WTC11 (cell line): ENCODE measurements around the gene PARD3B. TPM values are rescaled to one million over a fixed set of nuclear protein-coding genes. Genes with fewer than 3 reads are reported as not detected.

Experiments
- ATAC-seq: fragments of 200-7000 bp; cut with Tn5 transposase; 2 replicates; pipeline ENCODE4 v1.10.0; 2021; ENCODE audit warnings: mild to moderate bottlenecking, moderate library complexity
- CTCF ChIA-PET: fragments of 300-600 bp; sonication (Branson Sonifier 250); formaldehyde crosslinking; loops from one replicate; lab custom pipeline; 2021; ENCODE audit warnings: antibody characterized with exemption; lab: Charles Lee
- POLR2A ChIA-PET: fragments of 350-600 bp; sonication (Branson Sonifier 250); formaldehyde crosslinking; loops from one replicate; lab custom pipeline; 2021; ENCODE audit warnings: antibody characterized with exemption; lab: Charles Lee
- DNase-seq: peaks from one replicate; pipeline ENCODE4 v3.0.0; 2021; ENCODE audit warnings: low spot score
- H3K27ac Mint-ChIP-seq: 2 replicates; pipeline ENCODE4 v1.8.0; 2021; ENCODE audit warnings: mixed read lengths
- H3K27me3 Mint-ChIP-seq: 2 replicates; pipeline ENCODE4 v1.8.0; 2021; ENCODE audit warnings: low read depth, mild to moderate bottlenecking, moderate library complexity, mixed read lengths
- H3K36me3 Mint-ChIP-seq: 2 replicates; pipeline ENCODE4 v1.8.0; 2021; ENCODE audit warnings: mixed read lengths
- H3K4me1 Mint-ChIP-seq: 2 replicates; pipeline ENCODE4 v1.8.0; 2022; ENCODE audit warnings: mixed read lengths
- H3K4me3 Mint-ChIP-seq: 2 replicates; pipeline ENCODE4 v1.8.0; 2021; ENCODE audit warnings: mild to moderate bottlenecking, moderate library complexity, mixed read lengths
- H3K9me3 Mint-ChIP-seq: 2 replicates; pipeline ENCODE4 v1.8.0; 2021; ENCODE audit warnings: mixed read lengths
- CREB1 ChIP-seq: sonication (generic); formaldehyde crosslinking; IDR thresholded peaks from 2 replicates; pipeline ENCODE4 v1.8.0; 2023; ENCODE audit warnings: mild to moderate bottlenecking, missing genetic modification reagents
- JAZF1 ChIP-seq: fragments of 250-450 bp; sonication (Bioruptor Pico); IDR thresholded peaks from 2 replicates; pipeline ENCODE4 v1.9.0; 2021; ENCODE audit warnings: moderate library complexity, mild to moderate bottlenecking, inconsistent platforms
- JUN ChIP-seq: sonication (generic); formaldehyde crosslinking; IDR thresholded peaks from 2 replicates; pipeline ENCODE4 v1.8.0; 2023; ENCODE audit warnings: mild to moderate bottlenecking, missing genetic modification reagents
- NFATC4 ChIP-seq: fragments of 250-450 bp; sonication (Bioruptor Pico); IDR thresholded peaks from 2 replicates; pipeline ENCODE4 v1.9.0; 2021; ENCODE audit warnings: mild to moderate bottlenecking
- NFYB ChIP-seq: sonication (generic); formaldehyde crosslinking; conservative IDR thresholded peaks from 2 replicates; pipeline ENCODE4 v1.8.0; 2022; ENCODE audit warnings: low read depth, missing genetic modification reagents
- NR3C1 ChIP-seq: sonication (generic); formaldehyde crosslinking; conservative IDR thresholded peaks from 2 replicates; pipeline ENCODE4 v1.8.1; 2023; ENCODE audit warnings: low read depth, mild to moderate bottlenecking, missing genetic modification reagents
- PRRX2 ChIP-seq: fragments of 250-450 bp; sonication (Bioruptor Pico); IDR thresholded peaks from 2 replicates; pipeline ENCODE4 v1.8.0; 2021; ENCODE audit warnings: mild to moderate bottlenecking
- TCF7 ChIP-seq: sonication (generic); formaldehyde crosslinking; IDR thresholded peaks from 2 replicates; pipeline ENCODE4 v1.8.0; 2022; ENCODE audit warnings: mild to moderate bottlenecking, low read depth, missing genetic modification reagents, moderate library complexity
- TEAD1 ChIP-seq: sonication (generic); formaldehyde crosslinking; IDR thresholded peaks from 2 replicates; pipeline ENCODE4 v1.8.0; 2022; ENCODE audit warnings: mild to moderate bottlenecking, missing genetic modification reagents
- ZBTB21 ChIP-seq: sonication (generic); formaldehyde crosslinking; IDR thresholded peaks from 2 replicates; pipeline ENCODE4 v1.8.1; 2023; ENCODE audit warnings: mild to moderate bottlenecking, missing genetic modification reagents, borderline replicate concordance
- ZNF121 ChIP-seq: sonication (generic); formaldehyde crosslinking; IDR thresholded peaks from 2 replicates; pipeline ENCODE4 v1.8.0; 2023; ENCODE audit warnings: missing genetic modification reagents
- ZNF219 ChIP-seq: sonication (generic); formaldehyde crosslinking; IDR thresholded peaks from 2 replicates; pipeline ENCODE4 v1.8.0; 2023; ENCODE audit warnings: missing genetic modification reagents, mild to moderate bottlenecking, borderline replicate concordance
- ZNF423 ChIP-seq: fragments of 250-450 bp; sonication (Bioruptor Pico); IDR thresholded peaks from 2 replicates; pipeline ENCODE4 v2.1.2; 2022; ENCODE audit warnings: mild to moderate bottlenecking, moderate library complexity
- total RNA-seq: library from RNA; stranded (reverse); gene quantifications from 3 replicates; pipeline ENCODE4 v1.2.3, GENCODE V29; 2021
- TF ChIP-seq, protein P1 (sequence below): fragments of 250-450 bp; sonication (Bioruptor Pico); IDR thresholded peaks from 2 replicates; pipeline ENCODE4 v1.9.0; 2021; ENCODE audit warnings: mild to moderate bottlenecking, borderline replicate concordance
- TF ChIP-seq, protein P2 (sequence below): fragments of 250-450 bp; sonication (Bioruptor Pico); conservative IDR thresholded peaks from 2 replicates; pipeline ENCODE4 v1.9.0; 2021; ENCODE audit warnings: mild to moderate bottlenecking
- TF ChIP-seq, protein P3 (sequence below): fragments of 250-450 bp; sonication (Bioruptor Pico); IDR thresholded peaks from 2 replicates; pipeline ENCODE4 v1.8.0; 2021; ENCODE audit warnings: mild to moderate bottlenecking
- TF ChIP-seq, protein P4 (sequence below): sonication (generic); formaldehyde crosslinking; IDR thresholded peaks from 2 replicates; pipeline ENCODE4 v1.8.1; 2022; ENCODE audit warnings: missing genetic modification reagents, borderline replicate concordance
- TF ChIP-seq, protein P5 (sequence below): sonication (generic); formaldehyde crosslinking; IDR thresholded peaks from 2 replicates; pipeline ENCODE4 v1.8.0; 2022; ENCODE audit warnings: mild to moderate bottlenecking, missing genetic modification reagents
- TF ChIP-seq, protein P6 (sequence below): sonication (generic); formaldehyde crosslinking; IDR thresholded peaks from 2 replicates; pipeline ENCODE4 v1.8.0; 2022; ENCODE audit warnings: mild to moderate bottlenecking, missing genetic modification reagents

Gene PARD3B
- total RNA-seq, 1 experiment from 2014 or later, result 5.6 TPM

DNA sequence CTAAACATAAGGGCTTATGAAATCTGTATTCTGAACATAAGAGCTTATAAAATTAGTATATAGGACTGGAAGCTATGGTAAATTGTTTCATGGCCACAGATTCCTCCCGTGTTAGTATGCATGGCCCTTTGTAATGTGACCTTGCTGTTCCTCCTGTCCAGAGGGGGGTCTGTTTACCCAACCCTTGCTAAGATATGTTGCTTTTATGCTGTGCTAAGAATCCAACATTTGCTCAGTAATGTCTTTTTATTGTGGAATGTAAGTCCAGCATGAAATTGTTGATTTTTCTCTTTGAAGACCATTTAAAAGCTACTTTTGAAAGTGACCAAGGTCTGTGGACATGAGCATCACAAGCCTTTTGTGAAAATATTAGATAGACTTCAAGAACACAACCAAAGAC, 485.4 kb downstream of the PARD3B start:
- no peaks in the 10 kb centered on the region for H3K36me3 Mint-ChIP-seq
- ATAC-seq, result no peak
- H3K4me1 Mint-ChIP-seq, result peaks cover 7% of the 10 kb centered on the region; the same call in 1 of the 2 replicates
- POLR2A ChIA-PET, result no interaction called here
- no peaks in the 10 kb centered on the region for H3K27me3 Mint-ChIP-seq
- H3K4me3 Mint-ChIP-seq, result no peak overlapping the region
- H3K27ac Mint-ChIP-seq, result no peak overlapping the region
- no peak for DNase-seq
- H3K9me3 Mint-ChIP-seq, result peaks cover 4% of the 10 kb centered on the region; the same call in 1 of the 2 replicates
- TF ChIP-seq ZBTB21 (no peak), ZNF121 (CRISPR knock-in tag) (no peak), NFYB (CRISPR knock-in tag) (no peak), JUN (no peak), NFATC4 (CRISPR knock-in tag) (no peak), NR3C1 (CRISPR knock-in tag) (no peak)
- TF ChIP-seq, all 79 proteins: peak for 0
- CTCF ChIA-PET, result no interaction called here

DNA sequence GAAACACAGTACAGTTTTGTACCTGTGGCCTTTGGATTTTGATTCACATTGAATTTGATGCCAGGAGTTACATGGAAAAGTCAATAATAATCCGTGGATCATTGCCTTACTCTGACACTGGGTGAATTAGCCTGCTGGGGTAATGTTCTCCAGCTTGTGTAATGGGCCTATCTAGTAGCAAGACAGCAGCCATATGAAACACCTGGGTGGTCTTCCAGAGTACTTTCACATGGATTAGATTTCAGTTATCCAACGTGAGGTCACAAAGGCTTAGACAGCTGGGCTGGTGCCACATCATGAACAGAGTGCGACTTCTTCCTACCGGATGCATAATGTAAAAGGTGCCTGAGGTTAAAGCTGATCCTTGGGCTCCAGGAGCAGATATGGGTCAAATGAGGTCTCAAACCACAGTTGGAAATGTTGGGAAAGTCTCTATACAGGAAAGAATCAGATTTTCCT, 486.8 kb downstream of the PARD3B start:
- DNase-seq (no peak), ATAC-seq (no peak)
- Mint-ChIP-seq H3K36me3 (no peaks in the 10 kb centered on the region), H3K27ac (no peak overlapping the region), H3K27me3 (no peaks in the 10 kb centered on the region), H3K4me1 (peaks cover 7% of the 10 kb centered on the region; the same call in 1 of the 2 replicates), H3K9me3 (peaks cover 4% of the 10 kb centered on the region; the same call in 1 of the 2 replicates), H3K4me3 (no peak overlapping the region)
- CTCF ChIA-PET, result no interaction called here
- POLR2A ChIA-PET, result no interaction called here
- TF ChIP-seq, protein P1, sequence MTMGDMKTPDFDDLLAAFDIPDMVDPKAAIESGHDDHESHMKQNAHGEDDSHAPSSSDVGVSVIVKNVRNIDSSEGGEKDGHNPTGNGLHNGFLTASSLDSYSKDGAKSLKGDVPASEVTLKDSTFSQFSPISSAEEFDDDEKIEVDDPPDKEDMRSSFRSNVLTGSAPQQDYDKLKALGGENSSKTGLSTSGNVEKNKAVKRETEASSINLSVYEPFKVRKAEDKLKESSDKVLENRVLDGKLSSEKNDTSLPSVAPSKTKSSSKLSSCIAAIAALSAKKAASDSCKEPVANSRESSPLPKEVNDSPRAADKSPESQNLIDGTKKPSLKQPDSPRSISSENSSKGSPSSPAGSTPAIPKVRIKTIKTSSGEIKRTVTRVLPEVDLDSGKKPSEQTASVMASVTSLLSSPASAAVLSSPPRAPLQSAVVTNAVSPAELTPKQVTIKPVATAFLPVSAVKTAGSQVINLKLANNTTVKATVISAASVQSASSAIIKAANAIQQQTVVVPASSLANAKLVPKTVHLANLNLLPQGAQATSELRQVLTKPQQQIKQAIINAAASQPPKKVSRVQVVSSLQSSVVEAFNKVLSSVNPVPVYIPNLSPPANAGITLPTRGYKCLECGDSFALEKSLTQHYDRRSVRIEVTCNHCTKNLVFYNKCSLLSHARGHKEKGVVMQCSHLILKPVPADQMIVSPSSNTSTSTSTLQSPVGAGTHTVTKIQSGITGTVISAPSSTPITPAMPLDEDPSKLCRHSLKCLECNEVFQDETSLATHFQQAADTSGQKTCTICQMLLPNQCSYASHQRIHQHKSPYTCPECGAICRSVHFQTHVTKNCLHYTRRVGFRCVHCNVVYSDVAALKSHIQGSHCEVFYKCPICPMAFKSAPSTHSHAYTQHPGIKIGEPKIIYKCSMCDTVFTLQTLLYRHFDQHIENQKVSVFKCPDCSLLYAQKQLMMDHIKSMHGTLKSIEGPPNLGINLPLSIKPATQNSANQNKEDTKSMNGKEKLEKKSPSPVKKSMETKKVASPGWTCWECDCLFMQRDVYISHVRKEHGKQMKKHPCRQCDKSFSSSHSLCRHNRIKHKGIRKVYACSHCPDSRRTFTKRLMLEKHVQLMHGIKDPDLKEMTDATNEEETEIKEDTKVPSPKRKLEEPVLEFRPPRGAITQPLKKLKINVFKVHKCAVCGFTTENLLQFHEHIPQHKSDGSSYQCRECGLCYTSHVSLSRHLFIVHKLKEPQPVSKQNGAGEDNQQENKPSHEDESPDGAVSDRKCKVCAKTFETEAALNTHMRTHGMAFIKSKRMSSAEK, result no peak
- TF ChIP-seq, protein P2, sequence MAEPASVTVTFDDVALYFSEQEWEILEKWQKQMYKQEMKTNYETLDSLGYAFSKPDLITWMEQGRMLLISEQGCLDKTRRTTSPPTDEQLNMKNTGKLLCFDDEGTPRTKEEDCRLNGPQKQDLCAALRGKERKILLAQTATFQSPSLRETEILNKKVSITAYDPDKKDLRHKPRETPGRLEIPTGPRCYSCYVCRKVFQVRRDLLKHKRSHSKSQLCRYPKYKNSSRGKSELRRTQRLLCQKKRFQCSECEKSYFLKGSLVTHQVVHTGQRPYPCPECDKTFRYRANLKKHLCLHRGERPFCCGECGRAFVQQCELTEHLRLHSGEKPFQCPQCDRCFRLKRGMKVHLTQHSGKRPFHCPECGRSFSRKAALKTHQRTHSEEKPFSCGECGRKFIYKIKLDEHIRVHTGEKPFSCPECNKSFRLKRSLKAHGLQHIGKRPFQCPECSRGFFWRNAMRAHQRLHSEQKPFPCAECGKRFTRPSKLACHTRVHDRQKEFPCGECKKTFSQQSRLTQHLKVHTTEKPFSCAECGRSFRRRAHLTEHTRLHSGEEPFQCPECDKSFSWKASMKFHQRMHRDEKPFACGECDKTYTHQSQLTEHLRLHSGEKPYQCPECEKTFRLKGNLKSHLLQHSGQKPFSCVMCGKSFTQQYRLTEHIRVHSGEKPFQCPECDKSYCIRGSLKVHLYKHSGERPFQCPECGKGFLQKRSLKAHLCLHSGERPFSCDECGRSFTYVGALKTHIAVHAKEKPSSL (CRISPR knock-in tag), result no peak
- no peak for TF ChIP-seq TCF7 (CRISPR knock-in tag)
- no peak for TF ChIP-seq JAZF1 (CRISPR knock-in tag)
- TF ChIP-seq, protein P3, sequence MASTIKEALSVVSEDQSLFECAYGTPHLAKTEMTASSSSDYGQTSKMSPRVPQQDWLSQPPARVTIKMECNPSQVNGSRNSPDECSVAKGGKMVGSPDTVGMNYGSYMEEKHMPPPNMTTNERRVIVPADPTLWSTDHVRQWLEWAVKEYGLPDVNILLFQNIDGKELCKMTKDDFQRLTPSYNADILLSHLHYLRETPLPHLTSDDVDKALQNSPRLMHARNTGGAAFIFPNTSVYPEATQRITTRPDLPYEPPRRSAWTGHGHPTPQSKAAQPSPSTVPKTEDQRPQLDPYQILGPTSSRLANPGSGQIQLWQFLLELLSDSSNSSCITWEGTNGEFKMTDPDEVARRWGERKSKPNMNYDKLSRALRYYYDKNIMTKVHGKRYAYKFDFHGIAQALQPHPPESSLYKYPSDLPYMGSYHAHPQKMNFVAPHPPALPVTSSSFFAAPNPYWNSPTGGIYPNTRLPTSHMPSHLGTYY (CRISPR knock-in tag), result no peak
- TF ChIP-seq JUN, result no peak
- TF ChIP-seq, protein P4, sequence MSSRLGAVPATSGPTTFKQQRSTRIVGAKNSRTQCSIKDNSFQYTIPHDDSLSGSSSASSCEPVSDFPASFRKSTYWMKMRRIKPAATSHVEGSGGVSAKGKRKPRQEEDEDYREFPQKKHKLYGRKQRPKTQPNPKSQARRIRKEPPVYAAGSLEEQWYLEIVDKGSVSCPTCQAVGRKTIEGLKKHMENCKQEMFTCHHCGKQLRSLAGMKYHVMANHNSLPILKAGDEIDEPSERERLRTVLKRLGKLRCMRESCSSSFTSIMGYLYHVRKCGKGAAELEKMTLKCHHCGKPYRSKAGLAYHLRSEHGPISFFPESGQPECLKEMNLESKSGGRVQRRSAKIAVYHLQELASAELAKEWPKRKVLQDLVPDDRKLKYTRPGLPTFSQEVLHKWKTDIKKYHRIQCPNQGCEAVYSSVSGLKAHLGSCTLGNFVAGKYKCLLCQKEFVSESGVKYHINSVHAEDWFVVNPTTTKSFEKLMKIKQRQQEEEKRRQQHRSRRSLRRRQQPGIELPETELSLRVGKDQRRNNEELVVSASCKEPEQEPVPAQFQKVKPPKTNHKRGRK, result no peak
- TF ChIP-seq TEAD1 (CRISPR knock-in tag), result no peak
- no peak for TF ChIP-seq CREB1 (CRISPR knock-in tag)
- TF ChIP-seq, protein P5, sequence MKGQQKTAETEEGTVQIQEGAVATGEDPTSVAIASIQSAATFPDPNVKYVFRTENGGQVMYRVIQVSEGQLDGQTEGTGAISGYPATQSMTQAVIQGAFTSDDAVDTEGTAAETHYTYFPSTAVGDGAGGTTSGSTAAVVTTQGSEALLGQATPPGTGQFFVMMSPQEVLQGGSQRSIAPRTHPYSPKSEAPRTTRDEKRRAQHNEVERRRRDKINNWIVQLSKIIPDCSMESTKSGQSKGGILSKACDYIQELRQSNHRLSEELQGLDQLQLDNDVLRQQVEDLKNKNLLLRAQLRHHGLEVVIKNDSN (CRISPR knock-in tag), result no peak
- TF ChIP-seq ZNF423, result no peak
- TF ChIP-seq ZNF219 (CRISPR knock-in tag), result no peak
- TF ChIP-seq, protein P6, sequence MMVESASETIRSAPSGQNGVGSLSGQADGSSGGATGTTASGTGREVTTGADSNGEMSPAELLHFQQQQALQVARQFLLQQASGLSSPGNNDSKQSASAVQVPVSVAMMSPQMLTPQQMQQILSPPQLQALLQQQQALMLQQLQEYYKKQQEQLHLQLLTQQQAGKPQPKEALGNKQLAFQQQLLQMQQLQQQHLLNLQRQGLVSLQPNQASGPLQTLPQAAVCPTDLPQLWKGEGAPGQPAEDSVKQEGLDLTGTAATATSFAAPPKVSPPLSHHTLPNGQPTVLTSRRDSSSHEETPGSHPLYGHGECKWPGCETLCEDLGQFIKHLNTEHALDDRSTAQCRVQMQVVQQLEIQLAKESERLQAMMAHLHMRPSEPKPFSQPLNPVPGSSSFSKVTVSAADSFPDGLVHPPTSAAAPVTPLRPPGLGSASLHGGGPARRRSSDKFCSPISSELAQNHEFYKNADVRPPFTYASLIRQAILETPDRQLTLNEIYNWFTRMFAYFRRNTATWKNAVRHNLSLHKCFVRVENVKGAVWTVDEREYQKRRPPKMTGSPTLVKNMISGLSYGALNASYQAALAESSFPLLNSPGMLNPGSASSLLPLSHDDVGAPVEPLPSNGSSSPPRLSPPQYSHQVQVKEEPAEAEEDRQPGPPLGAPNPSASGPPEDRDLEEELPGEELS (CRISPR knock-in tag), result no peak
- TF ChIP-seq PRRX2 (CRISPR knock-in tag), result no peak
- TF ChIP-seq, all 79 proteins: peak for 0
